ENCODE measurements around the gene CCR9. TPM values are rescaled to one million over a fixed set of nuclear protein-coding genes. Genes with fewer than 3 reads are reported as not detected.

The CCR9 gene
- polyA plus RNA-seq, 1 experiment: not detected

- Histone ChIP-seq H3K27me3 (ENCODE audit: control insufficient read depth, insufficient read depth, low read length) (peaks cover 32% of the 10 kb centered on the region), H3K4me3 (ENCODE audit: low read depth, low read length) (no peak overlapping the region), H3K27ac (ENCODE audit: low read depth, low read length) (no peak overlapping the region), H3K9me3 (ENCODE audit: control insufficient read depth, insufficient read depth, low read length) (no peaks in the 10 kb centered on the region)
- no peak for DNase-seq (ENCODE audit: low read depth, low spot score)
- ChIA-PET POLR2A (no interaction called here), CTCF (interaction anchor here (0.8 kb wide), 1 partner anchor 195 kb away, joined by 3 read pairs; no protein-coding TSS in a partner anchor)
- TF ChIP-seq, protein P1, sequence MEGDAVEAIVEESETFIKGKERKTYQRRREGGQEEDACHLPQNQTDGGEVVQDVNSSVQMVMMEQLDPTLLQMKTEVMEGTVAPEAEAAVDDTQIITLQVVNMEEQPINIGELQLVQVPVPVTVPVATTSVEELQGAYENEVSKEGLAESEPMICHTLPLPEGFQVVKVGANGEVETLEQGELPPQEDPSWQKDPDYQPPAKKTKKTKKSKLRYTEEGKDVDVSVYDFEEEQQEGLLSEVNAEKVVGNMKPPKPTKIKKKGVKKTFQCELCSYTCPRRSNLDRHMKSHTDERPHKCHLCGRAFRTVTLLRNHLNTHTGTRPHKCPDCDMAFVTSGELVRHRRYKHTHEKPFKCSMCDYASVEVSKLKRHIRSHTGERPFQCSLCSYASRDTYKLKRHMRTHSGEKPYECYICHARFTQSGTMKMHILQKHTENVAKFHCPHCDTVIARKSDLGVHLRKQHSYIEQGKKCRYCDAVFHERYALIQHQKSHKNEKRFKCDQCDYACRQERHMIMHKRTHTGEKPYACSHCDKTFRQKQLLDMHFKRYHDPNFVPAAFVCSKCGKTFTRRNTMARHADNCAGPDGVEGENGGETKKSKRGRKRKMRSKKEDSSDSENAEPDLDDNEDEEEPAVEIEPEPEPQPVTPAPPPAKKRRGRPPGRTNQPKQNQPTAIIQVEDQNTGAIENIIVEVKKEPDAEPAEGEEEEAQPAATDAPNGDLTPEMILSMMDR (IDR thresholded peaks at IDR 0.05; ENCODE audit: low read depth, low read length): no peak
Measured at GRCh38 chr3:45884368-45885201, 1.8 kb upstream of the CCR9 start.

GRCh38 chr3:45887285-45887684, 942 bp downstream of the CCR9 start:
- Histone ChIP-seq H3K4me3 (ENCODE audit: low read depth, low read length) (no peak overlapping the region), H3K27me3 (ENCODE audit: control insufficient read depth, insufficient read depth, low read length) (peaks cover 28% of the 10 kb centered on the region), H3K27ac (ENCODE audit: low read depth, low read length) (no peak overlapping the region), H3K9me3 (ENCODE audit: control insufficient read depth, insufficient read depth, low read length) (no peaks in the 10 kb centered on the region)
- CTCF ChIA-PET: no interaction called here
- TF ChIP-seq, protein P1 (IDR thresholded peaks at IDR 0.05; ENCODE audit: low read depth, low read length): no peak
- no peak for DNase-seq (ENCODE audit: low read depth, low spot score)
- POLR2A ChIA-PET: no interaction called here

DNA sequence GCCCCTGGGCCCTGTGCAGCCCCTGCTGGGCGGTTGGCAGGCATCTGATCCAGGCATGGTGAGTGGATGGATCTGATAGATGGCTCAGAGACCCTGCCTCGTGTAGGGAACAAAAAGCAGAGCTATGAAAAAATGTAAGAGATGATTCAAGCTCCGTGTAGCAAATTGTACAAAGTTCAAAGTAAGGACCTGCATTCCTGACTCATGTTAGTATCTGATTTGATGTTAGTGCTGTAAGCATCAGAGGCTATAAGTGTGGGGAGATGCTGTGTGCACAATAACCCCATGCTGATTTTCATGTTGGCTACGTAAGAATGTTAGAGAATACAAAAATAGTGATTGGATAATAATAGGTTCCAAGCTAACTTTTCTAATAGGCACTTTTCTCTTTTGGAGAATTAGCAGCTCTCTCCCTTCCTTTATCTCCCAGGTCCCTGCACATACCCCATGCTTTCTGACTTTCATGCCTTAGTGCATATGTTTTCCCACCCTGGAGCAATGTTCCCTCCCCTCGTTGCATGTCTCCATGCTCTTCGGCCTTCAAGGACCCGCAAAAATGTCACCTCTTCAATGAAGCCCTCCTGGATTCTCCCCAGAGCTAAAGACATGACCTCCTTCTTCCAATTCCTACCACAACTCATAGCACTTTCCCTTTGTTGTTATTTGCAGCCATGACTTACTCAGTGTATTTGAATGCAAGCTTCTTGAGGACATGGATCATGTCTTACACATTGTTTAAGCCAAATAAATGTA, 1.6 kb downstream of the CCR9 start:
- peaks cover 33% of the 10 kb centered on the region for H3K27me3 ChIP-seq (ENCODE audit: control insufficient read depth, insufficient read depth, low read length)
- H3K9me3 ChIP-seq (ENCODE audit: control insufficient read depth, insufficient read depth, low read length): no peaks in the 10 kb centered on the region
- no peak overlapping the region for H3K27ac ChIP-seq (ENCODE audit: low read depth, low read length)
- no peak overlapping the region for H3K4me3 ChIP-seq (ENCODE audit: low read depth, low read length)
- POLR2A ChIA-PET: no interaction called here
- TF ChIP-seq, protein P1 (IDR thresholded peaks at IDR 0.05; ENCODE audit: low read depth, low read length): no peak
- no peak for DNase-seq (ENCODE audit: low read depth, low spot score)
- CTCF ChIA-PET: interaction anchor here (0.6 kb wide), 1 partner anchor 183 kb away, joined by 4 read pairs; no protein-coding TSS in a partner anchor

- Histone ChIP-seq H3K9me3 (ENCODE audit: control insufficient read depth, insufficient read depth, low read length) (no peaks in the 10 kb centered on the region), H3K27ac (ENCODE audit: low read depth, low read length) (no peak overlapping the region), H3K27me3 (ENCODE audit: control insufficient read depth, insufficient read depth, low read length) (peaks cover 20% of the 10 kb centered on the region), H3K4me3 (ENCODE audit: low read depth, low read length) (no peak overlapping the region)
- no peak for DNase-seq (ENCODE audit: low read depth, low spot score)
- ChIA-PET POLR2A (interaction anchor here (0.7 kb wide), 1 partner anchor 54 kb away, joined by 3 read pairs; no protein-coding TSS in a partner anchor), CTCF (interaction anchor here (1.1 kb wide), 1 partner anchor 190 kb away, joined by 4 read pairs; no protein-coding TSS in a partner anchor)
- TF ChIP-seq, protein P1 (IDR thresholded peaks at IDR 0.05; ENCODE audit: low read depth, low read length): no peak
Measured at GRCh38 chr3:45889337-45889736, 3.0 kb downstream of the CCR9 start.

GRCh38 chr3:45890405-45890804, 4.1 kb downstream of the CCR9 start:
- DNase-seq (ENCODE audit: low read depth, low spot score): no peak
- Histone ChIP-seq H3K4me3 (ENCODE audit: low read depth, low read length) (no peak overlapping the region), H3K27me3 (ENCODE audit: control insufficient read depth, insufficient read depth, low read length) (peaks cover 16% of the 10 kb centered on the region), H3K27ac (ENCODE audit: low read depth, low read length) (no peak overlapping the region), H3K9me3 (ENCODE audit: control insufficient read depth, insufficient read depth, low read length) (no peaks in the 10 kb centered on the region)
- TF ChIP-seq, protein P1 (IDR thresholded peaks at IDR 0.05; ENCODE audit: low read depth, low read length): no peak
- ChIA-PET POLR2A (no interaction called here), CTCF (no interaction called here)

Data from AG04450 (cell line).